ENCODE measurements around the gene ETFRF1. TPM values are rescaled to one million over a fixed set of nuclear protein-coding genes. Genes with fewer than 3 reads are reported as not detected.

The ETFRF1 gene, protein sequence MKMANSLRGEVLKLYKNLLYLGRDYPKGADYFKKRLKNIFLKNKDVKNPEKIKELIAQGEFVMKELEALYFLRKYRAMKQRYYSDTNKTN
- 10 to 100 TPM; 21.2 to 26.5 TPM for total RNA-seq
- long read RNA-seq, donor 1, transcript ETFRF1-201 (3 exons, 1,134 nt): major isoform, 5 of 9 reads
- long read RNA-seq, donor 1, partial matches to known transcripts: 0 of 9 reads
- long read RNA-seq, donor 1, other reads (novel, unspliced or antisense): 2 of 9 reads
- long read RNA-seq, donor 2, transcript ETFRF1-201 (3 exons, 1,134 nt): major isoform, 23 of 35 reads
- long read RNA-seq, donor 2, partial matches to known transcripts: 0 of 35 reads
- long read RNA-seq, donor 2, other reads (novel, unspliced or antisense): 9 of 35 reads

DNA sequence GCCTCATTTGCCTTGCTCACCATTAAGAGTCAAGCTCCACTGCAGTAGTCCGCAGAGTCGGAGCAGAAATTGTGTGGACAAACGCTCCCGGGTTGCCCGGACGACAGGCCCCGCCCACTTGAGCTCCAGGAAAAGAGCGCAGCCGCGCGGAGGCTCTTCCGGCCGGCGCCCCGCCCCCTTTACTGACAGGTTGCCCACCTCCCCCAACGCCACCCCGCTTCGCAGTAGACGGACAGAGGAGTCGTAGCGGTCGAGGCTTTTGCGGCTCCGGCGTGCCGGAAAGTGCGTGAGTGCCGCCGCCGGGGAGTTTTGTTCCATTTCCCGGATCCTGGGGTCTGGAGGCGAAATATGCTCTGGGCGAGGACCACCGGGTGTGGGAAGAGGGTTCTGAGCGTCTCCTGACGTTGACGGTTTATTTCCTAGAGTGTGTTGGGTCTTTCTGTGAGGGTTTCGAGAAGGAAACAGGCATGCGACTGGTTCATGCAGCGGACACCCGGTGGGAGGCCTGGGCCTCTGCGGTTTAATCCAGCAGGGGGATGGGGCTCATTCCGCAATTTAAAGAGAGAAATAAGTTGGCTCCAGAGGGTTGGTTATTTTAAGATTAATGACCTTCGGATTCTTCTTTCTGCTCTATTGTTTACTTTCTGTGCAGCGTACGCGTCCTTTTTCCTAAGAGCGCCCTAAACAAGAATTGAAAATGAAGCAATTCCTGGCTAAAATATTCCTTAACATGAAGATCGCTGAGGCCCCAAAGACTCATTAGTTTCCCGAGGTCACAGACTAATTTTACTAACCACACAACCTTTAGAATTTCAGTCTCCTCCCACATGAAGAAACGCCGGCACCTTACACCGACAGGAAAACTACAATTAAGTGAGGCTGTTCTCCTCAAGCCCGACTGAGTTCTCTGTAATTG, at the start of gene ETFRF1, which contains the start of gene DNAI7:
Gene ETFRF1 (plus strand): TSS at position 182 of the 916 bp plus-strand sequence. CDS start 8,720 bp downstream, outside the sequence.
Gene DNAI7 (minus strand): TSS at position 105 of the 916 bp plus-strand sequence. CDS start 82 bp downstream, at position 23.
- DNase-seq (ENCODE audit: low spot score): peak; percentile 99
- intact Hi-C loops (cut with DNase I): no loop called here

DNA sequence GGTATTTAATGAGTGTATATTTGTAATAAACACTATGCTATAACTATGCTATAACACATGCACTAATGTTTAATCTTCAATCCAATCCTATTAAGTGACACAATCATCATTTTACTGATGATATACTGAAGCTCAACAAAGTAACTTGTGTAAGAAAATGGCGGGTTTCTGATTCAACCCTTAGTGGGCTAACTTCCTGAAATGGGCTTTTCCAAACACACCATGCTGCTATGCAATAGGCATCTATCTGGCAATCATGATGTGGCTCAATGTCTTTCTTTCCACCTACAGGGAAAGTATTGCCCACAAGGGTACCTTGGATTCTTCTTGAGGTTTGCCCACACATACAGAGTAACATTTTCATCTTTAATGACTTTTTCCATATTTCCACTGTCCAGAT, 48.4 kb upstream of the ETFRF1 start:
- intact Hi-C loops (cut with DNase I): no loop called here
- DNase-seq (ENCODE audit: low spot score): no peak

GRCh38 chr12:25151476-25151875, 43.6 kb upstream of the ETFRF1 start:
- intact Hi-C loops (cut with DNase I): no loop called here
- peak; percentile 89 for DNase-seq (ENCODE audit: low spot score)

GRCh38 chr12:25152055-25152454, 43.0 kb upstream of the ETFRF1 start:
- intact Hi-C loops (cut with DNase I): no loop called here
- DNase-seq (ENCODE audit: low spot score): no peak

GRCh38 chr12:25155022-25155576, 39.9 kb upstream of the ETFRF1 start:
- intact Hi-C loops (cut with DNase I): no loop called here
- DNase-seq (ENCODE audit: low spot score): no peak

DNA sequence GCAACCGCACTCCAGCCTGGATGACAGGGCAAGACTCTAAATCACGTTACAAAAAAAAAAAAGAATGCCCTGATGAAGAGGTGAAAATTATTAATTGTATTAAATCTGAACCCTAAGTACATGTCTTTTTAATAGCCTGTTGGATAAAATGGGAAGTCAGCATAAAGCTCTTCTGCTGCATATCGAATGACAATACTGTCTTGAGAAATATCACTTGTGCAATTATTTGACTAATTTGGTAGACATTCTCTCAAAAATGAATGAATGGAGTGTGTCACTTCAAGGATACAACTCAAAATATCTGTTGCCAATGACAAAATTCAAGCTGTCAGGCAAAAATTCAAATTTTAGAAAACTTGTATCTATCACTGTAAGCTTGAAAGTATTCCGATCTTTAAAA, 39.0 kb upstream of the ETFRF1 start:
- intact Hi-C loops (cut with DNase I): no loop called here
- no peak for DNase-seq (ENCODE audit: low spot score)

DNA sequence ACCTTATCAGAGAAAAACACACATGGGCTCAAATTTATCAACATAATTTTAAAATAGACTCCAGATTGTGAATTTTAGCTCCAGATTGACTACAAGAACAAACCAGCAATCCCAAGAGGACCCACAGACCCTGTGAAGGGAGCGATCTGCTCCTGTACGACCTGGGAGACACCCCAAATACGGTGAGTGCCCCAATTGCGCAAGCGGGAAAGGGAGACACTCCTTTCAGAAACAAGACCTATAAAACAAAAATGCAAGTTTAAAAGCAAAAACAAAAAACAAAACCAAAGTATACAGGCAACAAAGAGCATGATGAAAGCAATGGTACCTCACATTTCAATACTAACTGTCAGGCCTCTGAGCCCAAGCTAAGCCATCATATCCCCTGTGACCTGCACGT, 32.2 kb upstream of the ETFRF1 start:
- DNase-seq (ENCODE audit: low spot score): no peak
- intact Hi-C loops (cut with DNase I): no loop called here

- no peak for DNase-seq (ENCODE audit: low spot score)
- intact Hi-C loops (cut with DNase I): no loop called here
Measured at GRCh38 chr12:25182765-25183164, 12.3 kb upstream of the ETFRF1 start.

DNA sequence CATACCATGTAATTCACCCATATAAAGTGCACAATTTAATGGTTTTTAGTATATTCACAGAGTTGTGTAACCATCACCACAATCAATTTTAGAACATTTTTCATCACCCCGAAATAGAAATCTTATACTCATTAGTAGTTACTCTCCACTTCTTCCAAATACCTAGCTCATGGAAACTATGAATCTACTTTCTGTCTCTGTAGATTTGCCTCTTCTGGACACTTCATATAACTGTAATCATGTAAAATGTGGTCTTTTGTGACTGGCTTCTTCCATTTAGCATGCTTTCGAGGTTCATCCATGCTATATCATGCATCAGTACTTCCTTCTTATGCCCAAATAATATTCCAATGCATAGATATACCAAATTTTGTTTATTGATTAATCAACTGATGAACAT, 10.9 kb upstream of the ETFRF1 start:
- no peak for DNase-seq (ENCODE audit: low spot score)
- intact Hi-C loops (cut with DNase I): no loop called here

GRCh38 chr12:25186038-25186787, 8.8 kb upstream of the ETFRF1 start:
- DNase-seq (ENCODE audit: low spot score): no peak
- intact Hi-C loops (cut with DNase I): no loop called here

- DNase-seq (ENCODE audit: low spot score): no peak
- intact Hi-C loops (cut with DNase I): no loop called here
Measured at GRCh38 chr12:25186788-25187402, 8.1 kb upstream of the ETFRF1 start.

DNA sequence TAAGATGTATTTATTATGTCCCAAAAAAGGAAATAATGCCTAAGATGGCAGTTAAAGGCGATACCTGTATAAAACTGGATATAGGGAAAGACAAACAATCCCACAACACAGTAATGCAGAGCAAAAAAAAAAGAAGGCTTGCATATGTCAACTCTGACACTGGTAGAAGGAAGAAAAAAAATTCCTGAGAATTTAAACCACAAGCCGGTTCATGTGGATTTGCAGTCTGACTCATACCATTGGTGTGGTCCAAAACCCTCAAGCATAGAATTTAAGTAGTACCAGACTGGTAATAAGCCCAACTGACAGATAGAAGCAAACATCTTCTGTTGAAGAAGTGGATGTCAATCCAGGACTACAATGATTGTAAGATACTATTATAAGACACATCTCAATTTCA, 7.3 kb upstream of the ETFRF1 start:
- no peak for DNase-seq (ENCODE audit: low spot score)
- intact Hi-C loops (cut with DNase I): no loop called here

DNA sequence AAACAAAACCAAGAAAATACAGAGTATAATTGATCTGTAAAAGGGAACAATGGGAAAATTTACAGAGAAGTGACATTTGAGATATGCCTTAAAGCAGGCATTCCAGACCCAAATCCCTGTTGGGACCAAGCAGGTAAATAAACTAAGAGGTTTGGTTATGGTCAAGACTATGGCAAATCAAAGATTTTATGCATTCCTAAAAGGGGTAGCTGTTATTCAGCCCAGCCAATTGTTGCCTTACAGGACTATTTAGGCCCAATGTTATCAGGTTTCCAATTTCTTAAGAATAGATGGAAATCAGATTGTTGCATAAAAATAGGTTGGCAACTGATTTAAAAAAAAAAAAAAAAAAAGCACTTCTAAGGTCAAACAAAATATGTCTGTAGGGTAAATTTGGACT, 5.4 kb upstream of the ETFRF1 start:
- intact Hi-C loops (cut with DNase I): no loop called here

DNA sequence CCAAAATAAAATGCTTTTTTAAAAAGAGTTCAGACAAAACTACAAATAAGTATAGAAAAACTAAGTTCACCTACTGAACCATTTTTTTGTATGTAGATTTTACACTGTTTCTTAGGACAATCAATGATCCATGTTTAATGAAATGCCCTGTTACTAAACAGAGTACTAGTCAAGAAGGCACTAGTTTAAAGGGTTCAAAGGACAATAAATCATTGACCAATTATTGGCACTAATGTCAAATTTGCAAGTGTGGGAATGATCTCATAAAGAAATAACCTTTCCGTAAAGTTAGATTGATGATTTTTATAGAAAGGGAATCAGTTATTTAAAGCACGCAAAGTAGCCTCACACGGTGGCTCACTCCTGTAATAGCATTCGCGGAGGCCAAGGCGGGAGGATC, 4.2 kb upstream of the ETFRF1 start:
- intact Hi-C loops (cut with DNase I): no loop called here
- no peak for DNase-seq (ENCODE audit: low spot score)

More for the DNA sequence above, 5.4 kb upstream of the ETFRF1 start:
- DNase-seq (ENCODE audit: low spot score): no peak

DNA sequence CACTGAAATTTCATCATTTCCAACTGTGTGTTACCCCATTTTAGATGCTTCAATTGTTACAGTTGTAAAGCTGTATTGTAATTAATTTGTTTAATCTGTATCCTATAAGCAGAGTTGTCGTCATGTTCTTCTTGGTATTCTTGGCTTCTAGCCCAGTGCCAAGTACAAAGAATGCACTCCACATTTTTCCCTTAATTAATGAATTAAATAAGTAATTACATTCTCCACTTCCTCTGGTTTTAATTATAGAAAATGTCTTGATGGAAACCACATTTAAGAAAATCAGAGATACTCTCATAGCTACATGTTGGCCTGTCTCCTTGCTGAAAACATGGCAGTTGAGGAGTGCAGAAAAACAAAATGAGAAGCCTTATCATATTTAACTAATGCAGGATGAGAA, 823 bp upstream of the ETFRF1 start:
- intact Hi-C loops (cut with DNase I): no loop called here

DNA sequence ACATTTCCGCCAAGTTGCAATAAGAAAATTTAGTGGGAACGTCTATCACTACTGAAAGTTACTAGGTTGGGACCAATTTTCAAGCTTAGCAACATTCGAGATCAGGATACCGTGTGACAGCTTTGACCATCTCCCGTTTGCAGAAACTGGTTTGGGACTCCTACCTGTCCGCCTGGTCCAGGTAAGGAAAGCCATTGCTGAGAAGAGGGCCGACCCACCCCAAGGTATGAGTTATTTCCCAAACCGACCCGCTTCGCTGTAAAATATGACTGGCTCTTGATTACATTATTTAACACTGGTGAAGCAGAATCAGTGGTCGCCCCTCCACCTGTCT, 348 bp upstream of the ETFRF1 start:
- no peak for DNase-seq (ENCODE audit: low spot score)
- intact Hi-C loops (cut with DNase I): no loop called here

More for the DNA sequence above, 823 bp upstream of the ETFRF1 start:
- DNase-seq (ENCODE audit: low spot score): no peak

DNA sequence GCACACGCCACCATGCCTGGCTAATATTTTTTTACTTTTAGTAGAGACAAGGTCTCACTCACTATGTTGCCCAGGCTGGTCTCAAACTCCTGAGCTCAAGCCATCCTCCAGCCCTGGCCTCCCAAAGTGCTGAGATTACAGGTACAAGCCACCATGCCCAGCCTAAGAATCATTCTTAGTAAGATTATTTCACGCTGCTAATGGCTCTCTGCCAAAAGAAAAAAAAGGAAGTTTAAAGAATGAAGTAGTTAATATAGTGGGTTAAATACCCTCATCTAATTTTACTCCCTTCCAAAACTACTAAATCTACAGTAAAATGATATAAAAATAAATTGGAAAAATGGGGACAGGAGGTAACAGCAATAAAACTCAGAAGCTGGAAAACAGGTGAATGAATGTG, 2.6 kb downstream of the ETFRF1 start:
- intact Hi-C loops (cut with DNase I): no loop called here

DNA sequence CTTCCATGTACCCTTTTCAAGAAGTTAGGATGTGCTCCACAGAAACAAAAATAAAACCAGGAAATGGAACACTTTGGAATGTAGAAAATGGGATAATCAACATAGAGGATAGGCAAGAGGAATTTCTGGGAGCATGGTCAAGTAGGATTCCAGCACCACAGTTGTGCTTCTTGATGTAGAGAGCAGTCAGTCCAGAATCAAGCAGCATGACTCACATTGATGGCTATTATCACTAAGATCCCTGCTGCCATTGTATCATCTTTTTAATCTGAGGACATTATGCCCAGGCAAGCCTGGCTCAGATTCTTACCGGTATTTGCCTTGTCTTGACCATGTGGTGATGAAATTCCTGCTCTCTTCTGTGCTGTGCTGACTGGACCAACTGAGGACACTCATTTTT, 5.7 kb downstream of the ETFRF1 start:
- no peak for DNase-seq (ENCODE audit: low spot score)
- intact Hi-C loops (cut with DNase I): no loop called here

More for the DNA sequence above, 2.6 kb downstream of the ETFRF1 start:
- no peak for DNase-seq (ENCODE audit: low spot score)

DNA sequence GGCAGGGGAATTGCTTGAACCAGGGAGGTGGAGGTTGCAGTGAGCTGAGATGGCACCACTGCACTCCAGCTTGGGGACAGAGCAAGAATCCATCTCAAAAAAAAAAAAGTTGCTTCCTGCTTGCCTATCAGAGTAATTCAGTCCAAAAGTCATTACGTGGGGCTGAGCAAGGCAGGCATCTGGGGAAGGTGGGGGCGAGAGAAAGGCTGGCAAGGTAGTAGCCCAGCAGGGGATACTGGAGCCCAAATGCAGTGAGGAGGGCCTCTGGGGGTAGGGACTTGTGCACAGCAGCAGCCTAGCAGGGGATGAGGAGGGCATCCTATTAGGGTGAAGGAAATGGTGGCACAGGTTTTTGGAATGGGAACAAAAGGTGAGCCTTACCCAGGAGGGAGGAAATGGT, 7.1 kb downstream of the ETFRF1 start:
- intact Hi-C loops (cut with DNase I): no loop called here
- DNase-seq (ENCODE audit: low spot score): no peak
